GM21528 (cell line): ENCODE measurements around the gene GOLGA1.
"Not testable (repeated sequence)": the region's sequence is repeated elsewhere in the genome, so short reads cannot be mapped to it uniquely, and the experiment has no call there.

ENCODE experiments used
- ATAC-seq: cut with Tn5 transposase; IDR thresholded peaks from one replicate; pipeline ENCODE4 v1.9.1; 2021; ENCODE audit warnings: mild to moderate bottlenecking, moderate library complexity; ENCODE audit not compliant: unreplicated experiment, low FRiP score

The GOLGA1 gene

GRCh38 chr9:124840300-124840833 lies 100.5 kb downstream of the GOLGA1 start:
- no peak for ATAC-seq

GRCh38 chr9:124839612-124840299 lies 101.1 kb downstream of the GOLGA1 start:
- ATAC-seq: no peak

GRCh38 chr9:124838567-124839275 lies 102.2 kb downstream of the GOLGA1 start:
- ATAC-seq: not testable (repeated sequence)

- not testable (repeated sequence) for ATAC-seq
Observed at GRCh38 chr9:124838132-124838531, 102.8 kb downstream of the GOLGA1 start.

GRCh38 chr9:124835026-124835557 lies 105.8 kb downstream of the GOLGA1 start:
- no peak for ATAC-seq

- no peak for ATAC-seq
Observed at GRCh38 chr9:124834591-124834990, 106.3 kb downstream of the GOLGA1 start.

GRCh38 chr9:124831642-124832364 lies 109.1 kb downstream of the GOLGA1 start:
- no peak for ATAC-seq

GRCh38 chr9:124830593-124830992 lies 110.3 kb downstream of the GOLGA1 start:
- no peak for ATAC-seq

- ATAC-seq: no peak
Observed at GRCh38 chr9:124829334-124829669, 111.6 kb downstream of the GOLGA1 start.

- no peak for ATAC-seq
Observed at GRCh38 chr9:124828489-124829333, 112.2 kb downstream of the GOLGA1 start.
